Neural progenitor cell (in vitro differentiated cells): ENCODE results near the gene MED27. TPM values are rescaled to one million over a fixed set of nuclear protein-coding genes. Genes with fewer than 3 reads are reported as not detected.

Experiments used
- DNase-seq: peaks from one replicate; pipeline ENCODE4 v3.0.0-alpha.2; 2016; ENCODE audit warnings: low spot score
- H2AFZ ChIP-seq: fragments of 200-600 bp; sonication (generic); replicated peaks from 2 replicates; pipeline ENCODE4 v1.6.1; 2016; ENCODE audit warnings: antibody characterized with exemption
- H3F3A ChIP-seq: fragments of 200-600 bp; sonication (generic); 2 replicates; pipeline ENCODE4 v1.6.1; 2016; ENCODE audit warnings: antibody characterized with exemption, low read depth
- H3K27ac ChIP-seq: fragments of 200-600 bp; sonication (generic); 2 replicates; pipeline ENCODE4 v1.5.1; 2016; ENCODE audit warnings: mild to moderate bottlenecking
- H3K27me3 ChIP-seq: fragments of 200-600 bp; sonication (generic); 2 replicates; pipeline ENCODE4 v1.6.1; 2016; ENCODE audit warnings: mild to moderate bottlenecking, moderate library complexity
- H3K36me3 ChIP-seq: fragments of 200-600 bp; sonication (generic); 2 replicates; pipeline ENCODE4 v1.5.1; 2016
- H3K4me1 ChIP-seq: fragments of 200-600 bp; sonication (generic); 2 replicates; pipeline ENCODE4 v1.6.1; 2016; ENCODE audit warnings: mixed run types
- H3K4me2 ChIP-seq: fragments of 200-600 bp; sonication (generic); 2 replicates; pipeline ENCODE4 v1.6.1; 2016
- H3K4me3 ChIP-seq: fragments of 200-600 bp; sonication (generic); 2 replicates; pipeline ENCODE4 v1.5.1; 2016
- H3K79me2 ChIP-seq: fragments of 200-600 bp; sonication (generic); 2 replicates; pipeline ENCODE4 v1.6.1; 2016; ENCODE audit warnings: low read depth
- H3K9ac ChIP-seq: fragments of 200-600 bp; sonication (generic); 2 replicates; pipeline ENCODE4 v1.6.1; 2016
- H3K9me3 ChIP-seq: fragments of 200-600 bp; sonication (generic); 2 replicates; pipeline ENCODE4 v1.5.1; 2016; ENCODE audit warnings: low read depth
- H4K20me1 ChIP-seq: fragments of 200-600 bp; sonication (generic); 2 replicates; pipeline ENCODE4 v1.6.1; 2016; ENCODE audit warnings: low read depth
- H3K27ac Mint-ChIP-seq: 3 replicates; pipeline ENCODE4 v1.8.0; 2021; ENCODE audit warnings: mixed read lengths
- H3K27me3 Mint-ChIP-seq: 2 replicates; pipeline ENCODE4 v1.8.0; 2022; ENCODE audit warnings: low read depth, mild to moderate bottlenecking, inconsistent platforms, moderate library complexity, mixed read lengths; ENCODE audit not compliant: insufficient read depth
- H3K36me3 Mint-ChIP-seq: 3 replicates; pipeline ENCODE4 v1.8.0; 2021; ENCODE audit warnings: mixed read lengths
- H3K4me1 Mint-ChIP-seq: 3 replicates; pipeline ENCODE4 v1.8.0; 2021; ENCODE audit warnings: mixed read lengths
- H3K4me3 Mint-ChIP-seq: 3 replicates; pipeline ENCODE4 v1.8.0; 2021; ENCODE audit warnings: mild to moderate bottlenecking, moderate library complexity, mixed read lengths
- H3K9me3 Mint-ChIP-seq: 3 replicates; pipeline ENCODE4 v1.8.0; 2020; ENCODE audit warnings: mixed read lengths
- CTCF ChIP-seq: fragments of 200-600 bp; sonication (generic); IDR thresholded peaks from 2 replicates; pipeline ENCODE4 v1.5.1; 2017; ENCODE audit warnings: antibody characterized with exemption, mild to moderate bottlenecking
- EZH2 ChIP-seq: fragments of 200-600 bp; sonication (generic); IDR thresholded peaks from 2 replicates; pipeline ENCODE4 v1.6.1; 2017; ENCODE audit warnings: antibody characterized with exemption, mild to moderate bottlenecking, moderate library complexity
- EZH2phosphoT487 ChIP-seq: fragments of 200-600 bp; sonication (generic); IDR thresholded peaks from 2 replicates; pipeline ENCODE4 v1.6.1; 2017; ENCODE audit warnings: antibody characterized with exemption
- total RNA-seq: library from RNA; depleted of rRNA; stranded (reverse); fragments of >200 nt; gene quantifications from 2 replicates; pipeline ENCODE4 v1.2.3, GENCODE V29; 2015; ENCODE audit warnings: low replicate concordance

The MED27 gene
- total RNA-seq, 1 donor from 2014 or later: 15.1 TPM

DNA sequence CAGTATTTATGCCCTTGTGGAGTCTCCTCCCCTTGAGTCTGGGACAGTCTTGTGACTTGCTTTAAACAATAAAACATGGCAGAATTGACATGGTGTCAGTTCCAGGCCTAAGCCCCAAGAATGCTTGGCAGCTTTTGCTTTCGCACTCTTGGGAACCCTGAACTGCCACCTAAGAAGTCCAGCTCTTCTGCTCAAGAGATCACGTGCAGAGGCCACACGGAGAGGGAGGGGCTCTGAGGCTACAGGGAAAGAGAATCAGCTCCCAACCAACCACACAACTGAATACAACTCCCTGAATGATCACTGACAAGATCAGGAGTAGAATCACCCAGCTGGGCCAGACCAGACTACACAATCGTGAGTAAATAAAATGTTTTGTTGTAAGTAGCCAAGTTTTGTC, 97.6 kb downstream of the MED27 start:
- no peaks in the 10 kb centered on the region for H3K9me3 Mint-ChIP-seq
- H4K20me1 ChIP-seq: peaks cover 3% of the 10 kb centered on the region
- H3K9me3 ChIP-seq: no peaks in the 10 kb centered on the region
- H3K4me2 ChIP-seq: no peak overlapping the region
- H3K27ac ChIP-seq: no peak overlapping the region
- peaks cover 15% of the 10 kb centered on the region for H3K4me1 Mint-ChIP-seq
- peak overlapping the region; percentile 42 for H3K27ac Mint-ChIP-seq
- H3K79me2 ChIP-seq: no peaks in the 10 kb centered on the region
- H3K9ac ChIP-seq: no peak overlapping the region
- DNase-seq: no peak
- H3K4me3 Mint-ChIP-seq: no peak overlapping the region
- H3K4me1 ChIP-seq: peaks cover 4% of the 10 kb centered on the region
- no peak overlapping the region for H3K4me3 ChIP-seq
- peaks cover 2% of the 10 kb centered on the region for H3K27me3 Mint-ChIP-seq
- no peaks in the 10 kb centered on the region for H3F3A ChIP-seq
- no peaks in the 10 kb centered on the region for H3K27me3 ChIP-seq
- no peak overlapping the region for H2AFZ ChIP-seq
- no peaks in the 10 kb centered on the region for H3K36me3 Mint-ChIP-seq
- no peaks in the 10 kb centered on the region for H3K36me3 ChIP-seq
- TF ChIP-seq EZH2 (no peak), EZH2phosphoT487 (no peak), CTCF (no peak)

DNA sequence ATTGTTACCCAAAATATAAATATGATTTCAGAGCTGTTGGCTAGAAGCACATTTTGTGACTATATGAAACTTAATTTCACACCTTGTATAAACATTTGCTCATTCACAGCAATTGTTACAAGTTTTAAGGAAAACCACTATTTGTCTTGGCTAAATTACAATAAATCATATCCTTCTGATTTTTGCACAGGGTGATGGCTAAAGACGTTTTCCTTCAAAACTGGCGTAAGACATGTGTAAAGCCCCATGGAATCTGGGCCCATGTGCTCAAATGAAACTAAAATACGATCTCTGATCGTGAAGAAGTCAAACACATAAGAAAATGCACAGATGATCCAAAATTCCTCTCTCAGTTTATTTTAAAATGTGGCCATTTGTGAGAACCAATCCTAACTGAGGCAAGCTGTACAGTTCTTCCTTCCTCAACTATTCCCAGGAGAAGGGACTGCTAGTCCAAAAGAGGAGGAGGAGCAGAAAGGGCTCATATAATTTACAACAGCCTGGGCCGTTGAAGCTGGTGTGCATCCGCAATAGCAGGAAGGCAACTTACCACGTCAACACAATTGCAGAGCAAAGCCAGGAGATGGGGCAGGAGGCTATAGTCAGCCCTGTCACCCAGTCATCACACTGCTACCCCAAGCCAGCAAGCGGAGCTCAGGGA, 98.4 kb downstream of the MED27 start:
- Mint-ChIP-seq H3K4me1 (peaks cover 15% of the 10 kb centered on the region), H3K4me3 (no peak overlapping the region), H3K27ac (no peak overlapping the region), H3K36me3 (no peaks in the 10 kb centered on the region), H3K9me3 (no peaks in the 10 kb centered on the region), H3K27me3 (peaks cover 2% of the 10 kb centered on the region)
- H3K4me1 ChIP-seq: peaks cover 4% of the 10 kb centered on the region
- H3K9ac ChIP-seq: no peak overlapping the region
- H4K20me1 ChIP-seq: peaks cover 3% of the 10 kb centered on the region
- H3K4me3 ChIP-seq: no peak overlapping the region
- no peak overlapping the region for H3K27ac ChIP-seq
- H3K9me3 ChIP-seq: no peaks in the 10 kb centered on the region
- H3K79me2 ChIP-seq: no peaks in the 10 kb centered on the region
- peak; percentile 17 for DNase-seq
- H3K4me2 ChIP-seq: no peak overlapping the region
- H2AFZ ChIP-seq: no peak overlapping the region
- H3K27me3 ChIP-seq: no peaks in the 10 kb centered on the region
- H3K36me3 ChIP-seq: no peaks in the 10 kb centered on the region
- no peak for TF ChIP-seq CTCF
- TF ChIP-seq EZH2phosphoT487: no peak
- no peak for TF ChIP-seq EZH2
- H3F3A ChIP-seq: no peaks in the 10 kb centered on the region

DNA sequence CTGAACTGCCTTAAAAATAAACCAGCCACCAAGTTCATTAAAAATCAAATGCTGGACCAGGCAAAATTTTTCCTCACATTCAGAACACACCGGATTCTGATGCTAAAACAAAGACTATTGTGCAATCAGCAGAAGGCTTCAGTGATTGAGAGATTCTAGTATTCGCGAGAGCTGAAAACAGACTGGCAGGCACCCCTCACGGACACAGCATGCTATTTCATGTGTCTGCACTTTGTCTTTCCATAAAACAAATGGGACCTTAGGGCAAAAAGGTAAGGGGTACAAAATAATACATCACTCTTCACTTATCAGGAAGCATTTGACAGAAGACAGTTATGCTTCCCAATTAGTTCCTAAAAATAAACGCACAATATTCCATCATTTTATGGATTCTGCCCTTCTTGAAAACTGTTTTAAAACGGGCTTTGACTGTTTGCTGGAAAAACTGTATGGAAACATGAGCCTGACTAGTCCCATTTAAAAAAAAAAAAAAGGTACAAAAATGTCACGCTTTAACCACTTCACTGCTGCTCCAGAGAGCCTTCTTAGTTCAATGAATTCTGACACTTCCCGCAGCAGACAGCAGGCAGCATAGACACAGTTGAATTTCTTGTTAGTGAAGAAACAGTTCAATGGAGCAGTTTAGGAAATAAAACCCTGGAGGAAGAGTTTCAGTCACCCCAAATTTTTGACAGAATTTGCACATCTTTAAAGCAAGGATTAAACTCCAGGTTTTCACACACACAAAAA, 99.2 kb downstream of the MED27 start:
- Histone ChIP-seq H3K27me3 (no peaks in the 10 kb centered on the region), H3F3A (no peaks in the 10 kb centered on the region), H2AFZ (no peak overlapping the region), H3K36me3 (no peaks in the 10 kb centered on the region), H3K4me3 (no peak overlapping the region), H3K9ac (no peak overlapping the region), H3K9me3 (no peaks in the 10 kb centered on the region), H3K79me2 (no peaks in the 10 kb centered on the region), H3K4me1 (peaks cover 4% of the 10 kb centered on the region), H3K27ac (no peak overlapping the region), H3K4me2 (no peak overlapping the region), H4K20me1 (peaks cover 3% of the 10 kb centered on the region)
- no peak for DNase-seq
- Mint-ChIP-seq H3K27ac (no peak overlapping the region), H3K9me3 (no peaks in the 10 kb centered on the region), H3K4me1 (peaks cover 15% of the 10 kb centered on the region), H3K36me3 (no peaks in the 10 kb centered on the region), H3K27me3 (peaks cover 2% of the 10 kb centered on the region), H3K4me3 (no peak overlapping the region)
- no peak for TF ChIP-seq EZH2phosphoT487
- no peak for TF ChIP-seq CTCF
- TF ChIP-seq EZH2: no peak
